Osteoblast (primary cell): ENCODE results near the gene CLK3. TPM values are rescaled to one million over a fixed set of nuclear protein-coding genes. Genes with fewer than 3 reads are reported as not detected.

Experiments
- DNase-seq: peaks from one replicate; pipeline ENCODE4 v3.0.0; 2011; ENCODE audit warnings: low spot score, mixed read lengths; ENCODE audit not compliant: insufficient read length; ENCODE audit errors: missing footprints
- H2AFZ ChIP-seq: 2 replicates; pipeline ENCODE4 v1.6.0; 2011; ENCODE audit warnings: mild to moderate bottlenecking, low read length
- H3K27ac ChIP-seq: 2 replicates; pipeline ENCODE4 v1.5.1; 2011; ENCODE audit warnings: mild to moderate bottlenecking, low read depth, low read length, moderate library complexity
- H3K27me3 ChIP-seq: 2 replicates; pipeline ENCODE4 v1.6.0; 2012; ENCODE audit warnings: mild to moderate bottlenecking, control low read depth, inconsistent platforms, low read length, moderate library complexity; ENCODE audit not compliant: insufficient read depth
- H3K36me3 ChIP-seq: 2 replicates; pipeline ENCODE4 v1.5.1; 2011; ENCODE audit warnings: mild to moderate bottlenecking, low read length, control low read depth, moderate library complexity; ENCODE audit not compliant: insufficient read depth
- H3K4me1 ChIP-seq: 2 replicates; pipeline ENCODE4 v1.5.1; 2011; ENCODE audit warnings: mild to moderate bottlenecking, low read length, control low read depth, moderate library complexity; ENCODE audit not compliant: insufficient read depth
- H3K4me2 ChIP-seq: 2 replicates; pipeline ENCODE4 v1.6.0; 2011; ENCODE audit warnings: mild to moderate bottlenecking, low read length; ENCODE audit not compliant: insufficient read depth
- H3K4me3 ChIP-seq: fragments of 200-600 bp; sonication (generic); 3 replicates; pipeline ENCODE4 v1.5.1; 2012; ENCODE audit warnings: mild to moderate bottlenecking, low read length, inconsistent platforms; ENCODE audit not compliant: insufficient read depth
- H3K79me2 ChIP-seq: 2 replicates; pipeline ENCODE4 v1.6.0; 2012; ENCODE audit warnings: mild to moderate bottlenecking, low read length, control low read depth, inconsistent platforms; ENCODE audit not compliant: insufficient read depth
- H3K9me3 ChIP-seq: 2 replicates; pipeline ENCODE4 v1.5.1; 2011; ENCODE audit warnings: low read depth, low read length, control low read depth
- H4K20me1 ChIP-seq: 2 replicates; pipeline ENCODE4 v1.6.0; 2012; ENCODE audit warnings: mild to moderate bottlenecking, low read length, control low read depth; ENCODE audit not compliant: insufficient read depth
- total RNA-seq: library from RNA; depleted of rRNA; stranded (reverse); fragments of >200 nt; gene quantifications from 2 replicates; pipeline ENCODE4 v1.2.3, GENCODE V29; 2012
- TF ChIP-seq, protein P1 (sequence below): IDR thresholded peaks from 2 replicates; pipeline ENCODE4 v1.5.1; 2011; ENCODE audit warnings: mild to moderate bottlenecking, low read depth, low read length, moderate library complexity; ENCODE audit errors: extremely low read depth

CLK3 gene
- total RNA-seq, 1 donor: 47.0 TPM

DNA sequence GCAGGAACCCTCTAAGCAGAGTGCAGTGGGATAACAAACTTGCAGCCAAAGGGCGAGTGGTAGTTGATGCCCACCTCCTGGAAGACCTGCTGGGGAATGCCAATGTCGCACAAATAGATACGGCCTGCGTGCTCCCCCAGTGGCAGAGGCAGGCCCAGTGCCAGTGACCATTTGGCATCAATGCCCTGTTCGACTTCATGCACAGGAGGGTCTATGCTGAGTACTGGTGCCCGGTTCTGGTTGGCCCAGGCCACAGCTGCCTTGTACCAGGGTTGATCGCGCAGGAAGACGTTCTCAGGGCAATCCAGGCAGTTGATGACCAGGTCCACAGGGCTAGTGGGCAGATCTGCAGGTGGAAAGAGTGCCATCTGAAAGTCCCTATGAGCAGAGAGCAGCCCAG lies 17.0 kb downstream of the CLK3 start:
- Histone ChIP-seq H3K27ac (no peak overlapping the region), H4K20me1 (peaks cover 49% of the 10 kb centered on the region), H3K4me1 (peaks cover 5% of the 10 kb centered on the region), H3K36me3 (peaks cover 67% of the 10 kb centered on the region), H3K9me3 (no peaks in the 10 kb centered on the region), H3K4me3 (no peak overlapping the region), H3K79me2 (peaks cover 2% of the 10 kb centered on the region), H3K27me3 (no peaks in the 10 kb centered on the region), H3K4me2 (no peak overlapping the region), H2AFZ (no peak overlapping the region)
- DNase-seq: no peak
- TF ChIP-seq, protein P1, sequence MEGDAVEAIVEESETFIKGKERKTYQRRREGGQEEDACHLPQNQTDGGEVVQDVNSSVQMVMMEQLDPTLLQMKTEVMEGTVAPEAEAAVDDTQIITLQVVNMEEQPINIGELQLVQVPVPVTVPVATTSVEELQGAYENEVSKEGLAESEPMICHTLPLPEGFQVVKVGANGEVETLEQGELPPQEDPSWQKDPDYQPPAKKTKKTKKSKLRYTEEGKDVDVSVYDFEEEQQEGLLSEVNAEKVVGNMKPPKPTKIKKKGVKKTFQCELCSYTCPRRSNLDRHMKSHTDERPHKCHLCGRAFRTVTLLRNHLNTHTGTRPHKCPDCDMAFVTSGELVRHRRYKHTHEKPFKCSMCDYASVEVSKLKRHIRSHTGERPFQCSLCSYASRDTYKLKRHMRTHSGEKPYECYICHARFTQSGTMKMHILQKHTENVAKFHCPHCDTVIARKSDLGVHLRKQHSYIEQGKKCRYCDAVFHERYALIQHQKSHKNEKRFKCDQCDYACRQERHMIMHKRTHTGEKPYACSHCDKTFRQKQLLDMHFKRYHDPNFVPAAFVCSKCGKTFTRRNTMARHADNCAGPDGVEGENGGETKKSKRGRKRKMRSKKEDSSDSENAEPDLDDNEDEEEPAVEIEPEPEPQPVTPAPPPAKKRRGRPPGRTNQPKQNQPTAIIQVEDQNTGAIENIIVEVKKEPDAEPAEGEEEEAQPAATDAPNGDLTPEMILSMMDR: no peak

DNA sequence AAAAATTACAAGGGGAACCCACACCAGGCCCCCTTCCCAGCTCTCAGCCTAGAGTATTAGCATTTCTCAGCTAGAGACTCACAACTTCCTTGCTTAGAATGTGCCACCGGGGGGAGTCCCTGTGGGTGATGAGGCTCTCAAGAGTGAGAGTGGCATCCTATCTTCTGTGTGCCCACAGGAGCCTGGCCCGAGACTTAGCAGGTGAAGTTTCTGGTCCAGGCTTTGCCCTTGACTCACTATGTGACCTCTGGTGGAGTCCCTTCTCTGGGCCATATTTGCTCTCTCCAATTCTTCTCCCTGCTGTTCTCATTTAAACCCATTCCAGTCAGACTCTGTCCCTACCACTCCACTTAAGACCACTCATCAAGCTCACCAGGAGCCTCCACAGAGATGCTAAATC lies 18.1 kb downstream of the CLK3 start:
- H3K4me2 ChIP-seq: no peak overlapping the region
- H3K79me2 ChIP-seq: peaks cover 2% of the 10 kb centered on the region
- H4K20me1 ChIP-seq: peaks cover 38% of the 10 kb centered on the region
- DNase-seq: no peak
- peaks cover 5% of the 10 kb centered on the region for H3K4me1 ChIP-seq
- no peaks in the 10 kb centered on the region for H3K9me3 ChIP-seq
- no peak overlapping the region for H2AFZ ChIP-seq
- no peak overlapping the region for H3K4me3 ChIP-seq
- TF ChIP-seq, protein P1: no peak
- H3K27ac ChIP-seq: no peak overlapping the region
- H3K27me3 ChIP-seq: no peaks in the 10 kb centered on the region
- peaks cover 58% of the 10 kb centered on the region for H3K36me3 ChIP-seq

DNA sequence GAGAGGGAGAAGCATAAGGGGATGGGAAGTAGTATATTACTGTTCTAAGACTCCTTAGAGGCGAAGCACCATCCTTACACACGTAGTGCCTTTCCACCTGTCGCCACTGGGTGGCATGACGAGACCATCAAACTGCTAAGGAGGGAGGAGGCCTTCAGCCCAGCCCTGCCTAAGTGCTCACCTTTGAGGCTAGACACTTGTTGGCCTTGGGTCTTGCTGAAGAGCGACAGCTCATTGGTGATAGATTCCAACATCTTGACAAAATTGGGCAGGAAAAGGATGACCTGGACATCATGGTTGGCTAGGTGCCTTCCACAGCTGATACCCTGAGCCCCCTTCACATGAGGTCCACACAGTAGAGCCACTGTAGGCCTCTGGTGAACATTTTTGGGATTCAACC lies 19.6 kb downstream of the CLK3 start:
- Histone ChIP-seq H2AFZ (no peak overlapping the region), H3K36me3 (peaks cover 55% of the 10 kb centered on the region), H3K4me1 (peaks cover 2% of the 10 kb centered on the region), H3K79me2 (peaks cover 7% of the 10 kb centered on the region), H3K4me2 (no peak overlapping the region), H3K27me3 (no peaks in the 10 kb centered on the region), H4K20me1 (peaks cover 38% of the 10 kb centered on the region), H3K27ac (no peak overlapping the region), H3K4me3 (no peak overlapping the region), H3K9me3 (no peaks in the 10 kb centered on the region)
- peak; percentile 83 for DNase-seq
- TF ChIP-seq, protein P1: peak; percentile 93

DNA sequence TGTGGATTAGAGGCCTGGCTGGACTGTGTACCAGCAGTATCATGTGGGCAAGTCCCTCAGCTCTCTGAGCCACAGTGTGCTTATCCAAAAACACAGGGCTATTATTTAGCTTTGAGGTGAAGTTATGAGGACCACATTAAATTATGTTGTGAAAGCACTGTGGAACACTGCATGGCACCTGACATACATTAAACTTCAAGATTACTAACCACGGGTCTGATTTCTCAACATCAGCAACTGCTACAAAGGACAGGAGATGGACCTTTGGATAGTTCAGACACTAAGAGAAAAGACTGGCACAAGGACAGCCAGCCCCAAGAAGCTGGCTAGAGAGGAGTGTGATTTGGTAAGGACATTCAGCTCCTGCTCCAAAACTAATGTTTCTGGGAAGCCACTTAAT lies 21.3 kb downstream of the CLK3 start:
- Histone ChIP-seq H3K79me2 (peaks cover 14% of the 10 kb centered on the region), H3K27me3 (no peaks in the 10 kb centered on the region), H3K4me2 (no peak overlapping the region), H3K9me3 (no peaks in the 10 kb centered on the region), H4K20me1 (peaks cover 34% of the 10 kb centered on the region), H2AFZ (no peak overlapping the region), H3K27ac (no peak overlapping the region), H3K36me3 (peaks cover 48% of the 10 kb centered on the region), H3K4me1 (no peaks in the 10 kb centered on the region), H3K4me3 (no peak overlapping the region)
- peak; percentile 19 for DNase-seq
- TF ChIP-seq, protein P1: no peak
